Mesothelial cell of epicardium (in vitro differentiated cells): Measurements from ENCODE around the gene FGF14. TPM values are rescaled to one million over a fixed set of nuclear protein-coding genes. Genes with fewer than 3 reads are reported as not detected.

Experiments
- DNase-seq, 2 experiments: peaks; one replicate each; pipeline ENCODE4 v3.0.0; 2021; ENCODE audit warnings: low spot score in 2 of 2; ENCODE audit not compliant: unreplicated experiment in 2 of 2
- H3K27ac Mint-ChIP-seq: 2 replicates; pipeline ENCODE4 v1.8.0; 2021; ENCODE audit warnings: mixed read lengths
- H3K27me3 Mint-ChIP-seq: 2 replicates; pipeline ENCODE4 v1.8.0; 2021; ENCODE audit warnings: low read depth, mixed read lengths
- H3K36me3 Mint-ChIP-seq: 2 replicates; pipeline ENCODE4 v1.8.0; 2021; ENCODE audit warnings: mixed read lengths
- H3K4me1 Mint-ChIP-seq: 2 replicates; pipeline ENCODE4 v1.8.0; 2021; ENCODE audit warnings: mixed read lengths
- H3K4me3 Mint-ChIP-seq: 2 replicates; pipeline ENCODE4 v1.8.0; 2021; ENCODE audit warnings: mild to moderate bottlenecking, moderate library complexity, mixed read lengths
- H3K9me3 Mint-ChIP-seq: 2 replicates; pipeline ENCODE4 v1.8.0; 2021; ENCODE audit warnings: mixed read lengths
- total RNA-seq: library from RNA; stranded (reverse); gene quantifications from 3 replicates; pipeline ENCODE4 v1.2.1, GENCODE V29; 2021
- TF ChIP-seq, protein P1 (sequence below): fragments of 200-600 bp; sonication (generic); IDR thresholded peaks from one replicate; pipeline ENCODE4 v1.5.0; 2021; ENCODE audit warnings: antibody characterized with exemption; ENCODE audit not compliant: unreplicated experiment

FGF14 gene
- total RNA-seq, 1 donor from 2014 or later, result 0.02 TPM

- H3K9me3 Mint-ChIP-seq, result no peaks in the 10 kb centered on the region
- DNase-seq, result no peak
- no peaks in the 10 kb centered on the region for H3K4me1 Mint-ChIP-seq
- no peak overlapping the region for H3K27ac Mint-ChIP-seq
- H3K27me3 Mint-ChIP-seq, result peaks cover 28% of the 10 kb centered on the region
- no peaks in the 10 kb centered on the region for H3K36me3 Mint-ChIP-seq
- TF ChIP-seq, protein P1, sequence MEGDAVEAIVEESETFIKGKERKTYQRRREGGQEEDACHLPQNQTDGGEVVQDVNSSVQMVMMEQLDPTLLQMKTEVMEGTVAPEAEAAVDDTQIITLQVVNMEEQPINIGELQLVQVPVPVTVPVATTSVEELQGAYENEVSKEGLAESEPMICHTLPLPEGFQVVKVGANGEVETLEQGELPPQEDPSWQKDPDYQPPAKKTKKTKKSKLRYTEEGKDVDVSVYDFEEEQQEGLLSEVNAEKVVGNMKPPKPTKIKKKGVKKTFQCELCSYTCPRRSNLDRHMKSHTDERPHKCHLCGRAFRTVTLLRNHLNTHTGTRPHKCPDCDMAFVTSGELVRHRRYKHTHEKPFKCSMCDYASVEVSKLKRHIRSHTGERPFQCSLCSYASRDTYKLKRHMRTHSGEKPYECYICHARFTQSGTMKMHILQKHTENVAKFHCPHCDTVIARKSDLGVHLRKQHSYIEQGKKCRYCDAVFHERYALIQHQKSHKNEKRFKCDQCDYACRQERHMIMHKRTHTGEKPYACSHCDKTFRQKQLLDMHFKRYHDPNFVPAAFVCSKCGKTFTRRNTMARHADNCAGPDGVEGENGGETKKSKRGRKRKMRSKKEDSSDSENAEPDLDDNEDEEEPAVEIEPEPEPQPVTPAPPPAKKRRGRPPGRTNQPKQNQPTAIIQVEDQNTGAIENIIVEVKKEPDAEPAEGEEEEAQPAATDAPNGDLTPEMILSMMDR, result no peak
- H3K4me3 Mint-ChIP-seq, result no peak overlapping the region
Measured at GRCh38 chr13:102380012-102380411, 21.8 kb downstream of the FGF14 start.

DNA sequence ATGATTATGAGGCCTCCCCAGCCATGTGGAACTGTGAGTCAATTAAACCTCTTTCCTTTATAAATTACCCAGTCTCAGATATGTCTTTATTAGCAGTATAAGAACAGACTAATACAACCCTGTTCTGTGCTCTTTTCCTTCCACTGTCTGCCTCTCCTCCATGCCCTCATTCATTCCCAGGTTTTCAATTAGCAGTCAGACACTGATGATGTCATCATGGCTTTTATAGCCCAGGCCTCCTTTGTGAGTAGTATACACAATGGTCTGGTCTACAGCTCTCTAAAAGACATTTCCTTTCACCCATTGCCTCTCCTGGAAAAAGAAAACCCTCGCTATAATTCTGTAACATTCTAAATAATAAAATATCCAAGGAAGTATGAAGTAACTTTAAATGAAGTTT lies 25.5 kb downstream of the FGF14 start:
- no peak overlapping the region for H3K27ac Mint-ChIP-seq
- no peak overlapping the region for H3K4me3 Mint-ChIP-seq
- H3K27me3 Mint-ChIP-seq, result peaks cover 7% of the 10 kb centered on the region
- H3K36me3 Mint-ChIP-seq, result no peaks in the 10 kb centered on the region
- TF ChIP-seq, protein P1, result no peak
- no peaks in the 10 kb centered on the region for H3K4me1 Mint-ChIP-seq
- no peaks in the 10 kb centered on the region for H3K9me3 Mint-ChIP-seq
- DNase-seq, result no peak

DNA sequence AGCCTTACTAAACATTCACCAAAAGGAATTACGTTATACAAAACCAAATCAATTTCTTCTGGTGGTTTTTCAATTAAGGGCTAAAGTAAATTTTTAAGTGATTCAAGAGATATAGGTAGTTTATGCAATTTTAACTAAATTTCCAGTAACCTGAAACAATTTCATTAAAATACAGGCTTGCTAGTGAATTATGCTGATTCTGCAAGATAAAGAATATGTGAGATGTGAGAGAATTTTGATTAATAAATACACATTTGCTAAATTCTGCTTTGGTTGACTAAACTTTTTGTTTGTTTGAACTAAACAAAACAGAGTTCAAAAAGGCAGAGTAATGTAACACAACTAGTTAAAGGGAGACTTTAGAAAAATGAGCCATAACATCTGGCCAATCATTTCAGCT lies 27.1 kb downstream of the FGF14 start:
- Mint-ChIP-seq H3K4me1 (no peaks in the 10 kb centered on the region), H3K9me3 (no peaks in the 10 kb centered on the region), H3K4me3 (no peak overlapping the region), H3K36me3 (no peaks in the 10 kb centered on the region), H3K27me3 (no peaks in the 10 kb centered on the region), H3K27ac (no peak overlapping the region)
- no peak for DNase-seq
- TF ChIP-seq, protein P1, result no peak

- Mint-ChIP-seq H3K27me3 (no peaks in the 10 kb centered on the region), H3K9me3 (no peaks in the 10 kb centered on the region), H3K36me3 (no peaks in the 10 kb centered on the region), H3K4me3 (no peak overlapping the region), H3K27ac (no peak overlapping the region), H3K4me1 (no peaks in the 10 kb centered on the region)
- no peak for DNase-seq
- TF ChIP-seq, protein P1, result no peak
Measured at GRCh38 chr13:102374233-102374632, 27.6 kb downstream of the FGF14 start.

DNA sequence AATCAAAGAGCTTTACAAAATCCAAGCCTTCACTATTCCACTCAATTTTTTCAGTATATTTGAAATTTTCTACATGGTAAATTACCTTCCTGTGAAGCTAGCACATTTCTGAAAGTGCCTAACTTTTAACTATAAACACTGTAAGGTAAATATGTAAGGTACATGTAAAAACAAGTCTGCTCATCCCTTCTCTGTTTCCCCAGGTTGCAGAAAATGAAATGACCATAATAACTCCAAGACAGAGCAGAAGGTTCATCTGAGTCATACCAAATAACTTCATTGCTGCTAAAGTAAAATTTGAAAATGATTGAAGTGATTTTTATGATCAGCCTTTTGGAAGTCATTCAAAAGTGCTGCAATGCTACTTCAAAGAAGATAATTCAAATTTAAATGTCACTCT lies 28.6 kb downstream of the FGF14 start:
- no peak overlapping the region for H3K4me3 Mint-ChIP-seq
- no peaks in the 10 kb centered on the region for H3K4me1 Mint-ChIP-seq
- no peaks in the 10 kb centered on the region for H3K27me3 Mint-ChIP-seq
- H3K9me3 Mint-ChIP-seq, result no peaks in the 10 kb centered on the region
- H3K27ac Mint-ChIP-seq, result no peak overlapping the region
- no peak for DNase-seq
- TF ChIP-seq, protein P1, result no peak
- H3K36me3 Mint-ChIP-seq, result no peaks in the 10 kb centered on the region

GRCh38 chr13:102369302-102369701 lies 32.5 kb downstream of the FGF14 start:
- no peaks in the 10 kb centered on the region for H3K36me3 Mint-ChIP-seq
- no peaks in the 10 kb centered on the region for H3K4me1 Mint-ChIP-seq
- no peaks in the 10 kb centered on the region for H3K9me3 Mint-ChIP-seq
- DNase-seq, result no peak
- H3K27me3 Mint-ChIP-seq, result peaks cover 5% of the 10 kb centered on the region
- no peak overlapping the region for H3K4me3 Mint-ChIP-seq
- TF ChIP-seq, protein P1, result no peak
- H3K27ac Mint-ChIP-seq, result no peak overlapping the region
